ENCODE measurements around the gene PDE4B.

The PDE4B gene

DNA sequence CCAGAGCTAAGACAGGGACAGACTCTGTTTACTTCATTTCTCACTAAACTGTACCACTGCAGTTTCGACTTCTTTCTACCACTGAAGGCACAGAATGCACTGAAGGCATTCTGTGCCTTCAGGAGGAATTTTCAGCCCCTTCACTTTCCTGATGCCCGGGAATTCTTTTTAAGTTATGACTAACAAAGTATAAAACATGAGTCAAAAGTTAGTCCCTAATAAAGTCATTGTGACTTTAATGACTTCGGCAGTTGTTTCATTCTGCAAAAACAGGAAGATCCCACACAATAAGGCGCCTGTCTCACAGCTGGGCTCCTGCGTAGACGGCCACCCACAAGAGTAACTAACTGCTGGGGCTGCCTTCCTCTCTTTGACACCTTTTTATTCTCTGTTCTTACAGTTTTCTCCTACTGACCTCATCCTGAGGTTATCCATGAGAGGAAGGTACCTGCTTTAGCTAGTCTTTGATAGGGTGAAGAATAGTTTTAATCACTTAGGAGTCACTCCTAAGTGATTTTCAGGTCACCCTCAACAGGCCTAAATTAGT, 557.4 kb downstream of the PDE4B start:
- no peak for DNase-seq

DNA sequence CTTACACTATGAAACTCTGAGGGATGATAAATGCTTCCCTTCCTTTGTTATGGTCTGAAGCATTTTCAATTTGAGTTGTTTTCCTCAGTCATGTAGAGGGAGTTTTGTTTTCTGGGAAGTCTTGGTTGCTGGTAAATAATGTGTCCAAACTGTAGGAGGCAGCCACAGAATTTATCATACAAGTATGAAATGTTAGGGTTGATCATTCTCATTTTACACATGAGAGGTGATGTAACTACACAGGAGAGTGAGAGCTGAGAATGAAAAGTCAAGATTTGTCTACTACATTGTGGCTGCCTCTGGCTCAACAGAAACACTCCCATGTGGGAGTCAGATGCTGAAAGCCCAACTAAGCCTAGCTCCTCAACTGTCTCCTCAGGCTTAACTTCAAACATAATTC, 558.8 kb downstream of the PDE4B start:
- no peak for DNase-seq

DNA sequence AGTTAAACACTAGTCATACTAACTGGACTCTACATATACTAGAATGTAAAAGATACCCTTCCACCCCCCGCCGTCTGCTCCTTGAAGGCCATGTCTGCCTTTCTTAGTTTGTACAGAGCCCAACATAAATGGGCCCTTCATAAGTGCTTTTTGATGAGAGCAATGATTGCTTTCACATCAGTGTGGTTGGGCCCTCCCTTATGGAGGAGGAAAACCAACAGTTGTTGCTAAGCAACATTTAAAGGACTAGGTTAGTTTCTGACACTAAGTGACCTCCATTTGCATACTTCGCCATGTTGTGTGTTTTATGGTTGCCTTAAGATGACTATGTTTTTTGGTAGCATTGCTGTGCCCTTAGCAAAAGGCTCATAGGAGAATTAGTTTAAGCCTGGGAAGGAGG, 559.2 kb downstream of the PDE4B start:
- no peak for DNase-seq

- no peak for DNase-seq
Observed at GRCh38 chr1:66352792-66353191, 560.1 kb downstream of the PDE4B start.

DNA sequence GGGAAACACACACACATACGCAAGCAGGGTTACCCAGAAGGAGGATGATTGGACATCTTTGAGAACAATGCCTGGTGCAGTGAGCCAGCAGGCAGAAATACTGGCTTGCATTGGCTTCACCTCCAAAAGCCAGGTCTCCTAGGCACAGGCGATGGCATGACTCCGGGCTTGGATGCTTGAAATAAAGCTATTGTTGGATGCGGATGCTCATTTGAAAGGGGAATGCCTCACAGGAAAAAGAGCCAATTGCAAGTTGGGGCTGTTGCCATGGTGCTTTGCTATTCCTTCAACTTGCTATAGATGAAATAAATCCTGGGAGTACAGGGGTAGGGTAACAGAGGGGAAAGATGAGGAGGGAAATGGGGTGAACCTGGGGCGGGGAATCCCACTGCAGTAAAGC, 560.6 kb downstream of the PDE4B start:
- no peak for DNase-seq

DNA sequence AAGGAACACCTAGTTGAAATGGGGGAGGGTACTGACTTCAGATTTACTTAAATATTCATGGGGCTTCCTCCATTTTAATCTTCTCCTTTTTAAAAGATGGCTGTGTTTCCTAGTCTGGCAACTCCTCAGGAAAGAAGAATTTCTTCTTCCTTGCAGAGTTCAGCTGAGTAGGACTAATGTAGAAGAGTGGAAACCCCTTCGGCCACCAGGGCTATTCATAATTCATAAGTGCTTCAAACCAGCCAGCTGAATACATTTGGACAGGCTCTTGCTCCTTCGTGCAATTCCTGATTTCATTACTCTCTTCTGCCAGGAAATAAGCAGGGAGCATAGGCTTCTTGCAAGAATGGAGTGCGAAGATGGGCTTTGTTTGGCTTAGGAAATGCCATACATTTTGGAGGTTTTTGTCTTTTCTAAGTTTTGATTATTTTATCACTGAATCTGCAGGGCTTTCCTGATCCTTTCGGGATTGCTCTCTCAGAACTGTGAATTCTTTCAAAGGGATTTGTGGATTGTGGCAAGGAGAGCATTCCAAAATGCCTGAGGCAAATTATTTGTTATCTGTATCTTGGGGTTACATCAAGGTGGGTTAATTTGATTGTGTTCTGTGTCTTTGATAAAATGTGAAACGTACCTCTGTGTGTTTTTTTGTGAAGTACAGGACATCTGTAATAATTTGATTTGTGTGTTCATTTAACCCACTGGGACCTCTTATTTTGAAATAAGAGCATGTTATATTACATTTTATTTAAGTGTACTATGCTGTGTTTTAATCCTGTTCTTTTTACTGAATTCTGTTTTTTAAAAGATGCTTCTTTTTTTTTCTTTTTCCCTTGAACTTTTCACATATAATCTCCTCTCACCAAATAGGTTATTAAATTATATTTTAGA, 561.9 kb downstream of the PDE4B start:
- DNase-seq, result no peak

DNA sequence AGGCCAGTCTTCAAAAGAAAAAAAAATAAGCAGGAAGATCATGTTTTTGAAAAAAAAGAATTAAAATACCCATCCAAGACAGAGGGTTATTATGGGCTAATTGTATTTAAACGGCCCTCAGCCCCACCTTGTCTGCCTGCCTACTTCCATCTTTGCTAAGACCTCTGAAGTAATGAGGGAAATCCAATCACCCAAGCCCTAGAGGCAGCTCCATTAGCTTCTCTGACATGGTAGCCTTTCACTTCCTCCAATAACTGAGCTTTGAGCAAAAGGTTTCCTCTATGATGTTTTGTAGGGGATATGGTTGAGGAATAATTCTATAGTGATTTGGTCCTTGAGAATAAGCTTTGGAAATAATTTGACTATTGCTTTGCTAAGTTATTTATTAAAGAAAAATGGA, 563.1 kb downstream of the PDE4B start:
- no peak for DNase-seq

DNA sequence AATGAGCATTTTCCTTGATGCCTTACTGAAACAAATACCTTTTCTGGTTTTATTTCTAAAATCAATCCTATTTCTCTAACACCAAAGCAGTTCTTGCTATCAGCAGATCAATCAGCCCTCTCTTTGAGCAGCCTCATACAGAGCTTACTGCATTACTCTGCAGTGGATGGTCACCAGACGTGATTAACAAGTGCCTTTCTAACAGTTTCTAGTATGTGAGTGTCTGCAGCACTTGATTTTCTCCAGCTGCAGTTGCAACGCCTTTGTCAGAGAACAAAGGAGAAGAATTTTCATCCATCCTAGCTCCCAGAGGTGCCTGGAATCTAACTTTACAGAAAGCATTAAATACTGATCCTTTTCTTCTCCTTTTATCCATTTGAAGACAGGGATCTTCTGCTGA, 563.9 kb downstream of the PDE4B start:
- DNase-seq, result no peak

DNA sequence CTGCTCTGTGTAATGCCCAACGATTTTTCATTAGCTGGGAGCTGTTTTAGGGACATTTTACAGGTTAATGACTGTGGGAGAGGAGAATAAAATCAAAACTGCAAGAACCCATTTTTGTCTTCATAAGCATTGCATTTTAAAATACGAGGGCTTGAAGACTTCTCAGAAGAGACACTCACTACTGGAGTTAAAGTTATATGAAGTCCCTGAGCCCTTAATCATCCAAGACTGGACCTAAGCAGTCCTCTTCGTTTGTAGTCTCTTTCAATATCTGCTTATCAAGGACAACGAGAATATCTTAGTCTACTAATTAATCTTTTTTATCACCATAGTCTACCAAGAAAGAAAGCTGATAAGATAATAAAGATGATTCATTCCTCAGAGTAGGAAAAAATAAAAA, 564.3 kb downstream of the PDE4B start:
- DNase-seq, result no peak

DNA sequence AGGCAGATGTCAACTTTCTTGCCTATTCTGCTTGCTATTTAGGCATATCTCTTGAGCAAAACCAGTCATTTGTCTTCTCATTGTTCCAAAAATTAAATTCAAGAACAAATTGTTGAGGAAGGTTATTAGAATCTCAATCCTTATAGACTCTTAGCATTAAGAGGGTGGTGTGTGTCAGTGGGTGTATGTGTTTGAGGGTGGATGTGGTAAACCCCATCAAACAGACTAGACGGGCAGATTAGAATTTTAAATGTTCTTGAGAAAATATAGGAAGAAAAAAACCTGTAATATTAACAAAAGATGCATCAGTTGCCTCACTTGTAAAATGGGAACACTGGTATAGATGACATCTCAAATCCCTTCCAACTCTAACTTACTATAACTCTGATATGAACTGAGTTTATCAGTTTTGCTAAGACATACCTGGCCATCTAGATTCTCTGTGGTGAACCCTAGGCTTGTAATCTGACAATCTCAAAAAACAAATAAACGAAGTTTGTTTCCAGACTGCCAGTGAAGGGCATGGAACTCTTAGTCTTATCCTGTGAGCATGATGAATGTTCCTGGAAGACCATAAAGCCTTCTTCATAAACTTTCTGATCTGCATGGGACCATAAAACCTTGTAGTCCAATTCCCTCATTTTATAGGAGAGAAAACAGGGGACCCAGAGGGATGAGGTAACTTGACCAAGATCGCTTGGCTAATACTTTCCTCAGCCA, 564.9 kb downstream of the PDE4B start:
- no peak for DNase-seq

DNA sequence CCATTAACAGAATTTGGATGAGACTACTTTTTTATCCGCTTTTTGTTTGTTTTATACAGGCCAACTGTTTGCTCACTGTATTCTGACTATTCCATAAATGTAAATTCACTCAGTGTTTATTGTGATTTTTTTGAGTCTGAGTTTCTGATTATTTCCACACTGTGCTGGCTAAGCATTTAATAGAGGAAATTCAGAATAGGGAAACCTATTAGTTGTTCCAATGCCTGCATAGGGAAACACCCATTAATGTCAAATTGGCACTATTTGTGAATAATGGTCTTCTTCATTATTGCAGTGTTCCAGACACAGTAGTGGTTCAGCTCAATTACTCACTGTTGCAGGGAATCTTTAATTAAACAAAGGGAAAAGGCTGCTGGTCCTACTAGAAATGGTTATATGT, 566.6 kb downstream of the PDE4B start:
- no peak for DNase-seq

GRCh38 chr1:66359815-66360214, 567.1 kb downstream of the PDE4B start:
- no peak for DNase-seq

DNA sequence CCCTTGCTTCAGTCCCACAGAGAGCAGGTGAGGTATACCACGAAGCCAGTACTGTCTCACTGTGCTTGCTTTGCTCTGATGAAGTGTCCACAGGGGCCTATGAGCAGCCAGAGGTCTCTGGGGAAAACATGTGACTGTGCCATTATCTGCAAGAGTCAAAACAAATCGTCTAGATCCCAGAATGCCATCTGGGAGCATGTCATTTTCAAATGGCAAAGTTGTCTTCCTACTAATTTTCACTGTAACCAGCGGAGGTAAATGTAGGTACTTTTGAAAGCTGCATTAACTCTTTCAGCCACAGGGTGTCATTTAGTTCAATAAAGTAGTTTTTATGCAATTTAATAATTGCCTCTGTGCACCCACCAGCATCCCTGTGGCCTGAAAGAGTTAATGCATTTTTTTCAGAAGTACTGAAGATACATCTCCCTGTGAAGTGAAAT, 567.6 kb downstream of the PDE4B start:
- DNase-seq, result peak; percentile 83

DNA sequence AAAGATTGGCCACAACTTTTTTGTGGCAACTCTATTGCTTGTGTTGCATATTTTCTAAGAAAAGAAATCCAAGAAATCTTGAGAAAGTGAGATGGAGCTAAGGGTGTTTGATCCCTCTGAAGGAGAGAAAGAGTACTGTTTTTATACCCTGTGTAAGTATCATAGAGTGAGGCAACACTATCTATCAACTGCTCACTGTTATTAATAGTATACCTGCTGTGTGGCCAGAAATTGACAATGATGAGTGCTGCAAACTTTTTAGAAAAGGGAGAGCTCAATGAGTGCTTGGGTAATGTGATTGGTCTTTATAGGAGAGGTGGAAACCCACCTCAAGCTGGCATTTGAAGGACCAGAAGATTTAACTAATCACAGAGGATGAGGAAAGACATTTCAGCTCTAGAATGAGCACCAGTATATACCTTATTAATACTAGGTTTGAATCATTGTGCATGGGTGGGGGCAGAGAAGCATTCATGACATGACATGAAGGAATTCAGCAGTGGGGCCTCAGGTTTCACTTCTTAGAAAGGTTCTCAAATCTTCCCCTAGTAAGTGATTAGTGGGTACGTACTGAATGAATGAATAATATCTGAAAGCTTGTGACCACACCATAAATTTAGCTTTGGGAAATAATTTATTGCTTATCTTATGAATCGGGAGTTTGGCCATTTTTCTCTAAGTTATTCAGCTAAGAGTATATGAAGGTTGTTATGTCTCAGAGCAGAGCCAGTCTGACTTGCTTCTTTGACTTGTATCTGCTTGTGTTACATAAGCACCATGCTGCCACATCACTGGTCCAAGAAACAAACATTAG, 572.1 kb downstream of the PDE4B start:
- DNase-seq, result no peak

DNA sequence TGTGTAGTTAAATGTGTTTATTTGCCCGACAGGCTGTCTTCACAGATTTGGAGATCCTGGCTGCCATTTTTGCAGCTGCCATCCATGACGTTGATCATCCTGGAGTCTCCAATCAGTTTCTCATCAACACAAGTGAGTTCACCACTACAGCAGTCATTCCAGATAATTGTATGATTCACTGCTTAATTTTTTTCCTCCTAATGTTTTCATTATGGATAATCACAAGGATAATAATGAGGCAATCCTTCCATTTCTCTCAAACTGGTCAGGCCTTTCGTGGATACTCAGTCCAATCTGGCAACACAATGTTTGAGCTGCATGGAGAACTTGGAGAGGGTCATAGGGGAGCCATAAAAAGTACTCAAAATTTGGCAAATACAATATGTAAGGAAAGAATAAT, 572.9 kb downstream of the PDE4B start:
- no peak for DNase-seq

DNA sequence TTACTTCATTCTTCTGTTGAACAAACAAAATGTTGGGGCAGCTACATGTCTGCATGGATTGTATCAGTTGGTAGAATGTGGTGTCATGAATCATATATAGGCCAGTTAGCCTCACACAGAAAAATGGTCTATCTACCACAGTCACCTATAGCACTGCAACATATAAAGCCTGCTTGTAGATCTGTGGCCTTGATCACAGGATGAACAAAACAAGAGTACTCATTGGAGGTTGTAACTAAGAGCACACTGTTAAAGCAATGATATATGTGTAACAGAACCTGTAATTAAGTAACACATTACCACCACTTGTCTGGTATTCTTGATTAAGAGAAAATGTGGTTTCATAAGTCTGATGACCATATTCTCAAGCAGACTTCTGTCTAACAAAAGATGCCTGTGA, 573.9 kb downstream of the PDE4B start:
- DNase-seq, result no peak

DNA sequence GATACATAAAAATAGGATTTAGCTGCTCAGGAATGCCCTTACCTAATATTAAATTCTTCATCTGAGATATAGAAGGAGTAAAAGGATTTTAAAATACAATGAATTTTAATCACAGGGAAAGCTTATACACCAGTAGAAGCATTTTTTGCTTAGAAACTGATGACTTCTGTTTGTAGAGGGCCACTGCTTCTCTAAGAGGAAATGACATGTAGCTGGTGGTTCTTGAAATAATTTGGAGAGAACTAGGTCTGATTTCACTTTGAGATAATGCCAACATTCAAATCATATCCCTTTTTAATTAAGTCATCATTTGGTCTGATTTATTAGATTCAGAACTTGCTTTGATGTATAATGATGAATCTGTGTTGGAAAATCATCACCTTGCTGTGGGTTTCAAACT, 574.7 kb downstream of the PDE4B start:
- no peak for DNase-seq

- DNase-seq, result no peak
Observed at GRCh38 chr1:66368261-66368660, 575.6 kb downstream of the PDE4B start.

GRCh38 chr1:66370462-66370971, 577.8 kb downstream of the PDE4B start:
- DNase-seq, result no peak

GRCh38 chr1:66371233-66372005, 578.7 kb downstream of the PDE4B start:
- DNase-seq, result no peak

- DNase-seq, result no peak
Observed at GRCh38 chr1:66372522-66373101, 579.9 kb downstream of the PDE4B start.

DNA sequence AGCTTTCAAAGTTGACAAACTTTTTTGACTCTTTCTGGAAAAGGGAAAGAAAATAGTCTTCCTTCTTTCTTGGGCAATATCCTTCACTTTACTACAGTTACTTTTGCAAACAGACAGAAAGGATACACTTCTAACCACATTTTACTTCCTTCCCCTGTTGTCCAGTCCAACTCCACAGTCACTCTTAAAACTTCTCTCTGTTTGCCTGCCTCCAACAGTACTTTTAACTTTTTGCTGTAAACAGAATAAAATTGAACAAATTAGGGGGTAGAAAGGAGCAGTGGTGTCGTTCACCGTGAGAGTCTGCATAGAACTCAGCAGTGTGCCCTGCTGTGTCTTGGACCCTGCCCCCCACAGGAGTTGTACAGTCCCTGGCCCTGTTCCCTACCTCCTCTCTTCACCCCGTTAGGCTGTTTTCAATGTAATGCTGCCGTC, 580.5 kb downstream of the PDE4B start:
- DNase-seq, result no peak
